Measurements from ENCODE around the gene AFAP1L1. TPM values are rescaled to one million over a fixed set of nuclear protein-coding genes. Genes with fewer than 3 reads are reported as not detected.

Gene AFAP1L1
- total and polyA plus RNA-seq, 2 of the 13 experiments (the other 11 are each of a cell fraction or from before 2014, with no cell fraction given), result 0.38 to 1.0 TPM

DNA sequence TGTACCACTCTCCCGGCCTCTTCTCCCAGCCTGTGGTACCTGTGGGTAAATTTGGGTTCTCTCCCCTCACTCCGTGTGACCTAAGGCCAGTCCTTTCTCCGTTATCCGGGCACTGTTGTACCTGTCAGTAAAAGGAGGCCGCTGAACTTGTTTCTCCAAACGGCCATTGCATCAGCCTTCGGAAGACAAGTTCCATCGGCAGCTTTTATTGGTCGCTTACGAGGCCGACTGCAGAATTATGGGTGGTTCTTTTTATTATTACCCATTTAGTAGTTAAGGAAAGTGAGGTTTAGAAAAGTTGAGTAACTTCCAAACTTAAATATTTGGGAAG lies 74.2 kb downstream of the AFAP1L1 start:
- BruUV-seq (replicated peaks), result TSS peak; percentile 64
- no peaks in the 10 kb centered on the region for H4K20me1 ChIP-seq (ENCODE audit: insufficient read depth, low read length)
- peak overlapping the region; percentile 91 for H3K9ac ChIP-seq (ENCODE audit: insufficient read depth, low read depth, low read length)
- CTCF ChIA-PET (ENCODE audit: low intra/inter-chr PET ratio, low total read pairs), result no interaction called here
- H3K4me3 ChIP-seq (replicated peaks in 1 of 3; ENCODE audit: insufficient read depth in 1 of 3, low read depth in 2 of 3, low read length in 3 of 3), result peak overlapping the region; percentile 85 to 98 (median 91)
- peaks cover 22% of the 10 kb centered on the region for H3K79me2 ChIP-seq (ENCODE audit: insufficient read depth, low read length)
- intact Hi-C loops (cut with micrococcal nuclease; ENCODE audit: unreplicated experiment), result loop anchor here (2.0 kb wide), 1 partner anchor 23 kb away; no protein-coding TSS in a partner anchor
- H3K4me2 ChIP-seq (ENCODE audit: low read depth, low read length), result peak overlapping the region; percentile 88
- no peak overlapping the region for H2AFZ ChIP-seq (ENCODE audit: low read length)
- H3K27ac ChIP-seq (ENCODE audit: extremely low read length, insufficient read depth, low read length), result peak overlapping the region; percentile 65
- in situ Hi-C loops (cut with HindIII; ENCODE audit: extremely low pct_ligation_motif_present, low pct_unique_long_range_greater_than_20kb), result no loop called here
- H3K4me1 ChIP-seq (ENCODE audit: insufficient read depth, low read length), result peaks cover 50% of the 10 kb centered on the region
- no peaks in the 10 kb centered on the region; a peak in 1 of 5 replicates for H3K27me3 ChIP-seq (ENCODE audit: control insufficient read depth in 1 of 2, insufficient read depth in 2 of 2, low read length in 2 of 2)
- no peak for FAIRE-seq
- POLR2A ChIA-PET, result interaction anchor here (0.6 to 6.7 kb wide), 7 partner anchors 8 to 206 kb away, joined by 3 to 93 read pairs (median 8); partner anchors contain the start of genes CSNK1A1 and PCYOX1L
- peaks cover 7 to 34% of the 10 kb centered on the region in 2 experiments for H3K36me3 ChIP-seq (replicated peaks in 1 of 2; ENCODE audit: control insufficient read depth in 1 of 2, insufficient read depth in 2 of 2, low read length in 2 of 2)
- DNase-seq (ENCODE audit: low spot score), result no peak
- no peaks in the 10 kb centered on the region for H3K9me3 ChIP-seq (ENCODE audit: low read length)
- ATAC-seq, result no peak; the same call in 2 of the 3 replicates
- 2% methylated on average over 11 of the region's 11 CpGs for WGBS (ENCODE audit: low lambda C conversion rate)
- TF ChIP-seq ZNF75D (CRISPR knock-in tag; IDR thresholded peaks at IDR 0.05; ENCODE audit: borderline replicate concordance), result no peak
- TF ChIP-seq ZNF724P (CRISPR knock-in tag; IDR thresholded peaks at IDR 0.05; ENCODE audit: borderline replicate concordance), result no peak
- no peak for TF ChIP-seq ZNF501 (CRISPR knock-in tag; IDR thresholded peaks at IDR 0.05)
- TF ChIP-seq, protein P1, sequence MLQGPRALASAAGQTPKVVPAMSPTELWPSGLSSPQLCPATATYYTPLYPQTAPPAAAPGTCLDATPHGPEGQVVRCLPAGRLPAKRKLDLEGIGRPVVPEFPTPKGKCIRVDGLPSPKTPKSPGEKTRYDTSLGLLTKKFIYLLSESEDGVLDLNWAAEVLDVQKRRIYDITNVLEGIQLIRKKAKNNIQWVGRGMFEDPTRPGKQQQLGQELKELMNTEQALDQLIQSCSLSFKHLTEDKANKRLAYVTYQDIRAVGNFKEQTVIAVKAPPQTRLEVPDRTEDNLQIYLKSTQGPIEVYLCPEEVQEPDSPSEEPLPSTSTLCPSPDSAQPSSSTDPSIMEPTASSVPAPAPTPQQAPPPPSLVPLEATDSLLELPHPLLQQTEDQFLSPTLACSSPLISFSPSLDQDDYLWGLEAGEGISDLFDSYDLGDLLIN (CRISPR knock-in tag; IDR thresholded peaks at IDR 0.05; ENCODE audit: borderline replicate concordance), result no peak
- peak; percentile 0; the same call in 1 of the 2 replicates for TF ChIP-seq SNAPC2 (CRISPR knock-in tag; IDR thresholded peaks at IDR 0.05)
- no peak for TF ChIP-seq DR1 (CRISPR knock-in tag; IDR thresholded peaks at IDR 0.05)
- no peak for TF ChIP-seq SMAD1 (CRISPR knock-in tag; IDR thresholded peaks at IDR 0.05; ENCODE audit: borderline replicate concordance, low read depth)
- TF ChIP-seq ZNF30 (CRISPR knock-in tag; IDR thresholded peaks at IDR 0.05), result no peak
- TF ChIP-seq, protein P2, sequence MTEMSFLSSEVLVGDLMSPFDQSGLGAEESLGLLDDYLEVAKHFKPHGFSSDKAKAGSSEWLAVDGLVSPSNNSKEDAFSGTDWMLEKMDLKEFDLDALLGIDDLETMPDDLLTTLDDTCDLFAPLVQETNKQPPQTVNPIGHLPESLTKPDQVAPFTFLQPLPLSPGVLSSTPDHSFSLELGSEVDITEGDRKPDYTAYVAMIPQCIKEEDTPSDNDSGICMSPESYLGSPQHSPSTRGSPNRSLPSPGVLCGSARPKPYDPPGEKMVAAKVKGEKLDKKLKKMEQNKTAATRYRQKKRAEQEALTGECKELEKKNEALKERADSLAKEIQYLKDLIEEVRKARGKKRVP (CRISPR knock-in tag; IDR thresholded peaks at IDR 0.05), result peak; percentile 62 to 89; a peak in 2 of 4 replicates
- TF ChIP-seq, protein P3, sequence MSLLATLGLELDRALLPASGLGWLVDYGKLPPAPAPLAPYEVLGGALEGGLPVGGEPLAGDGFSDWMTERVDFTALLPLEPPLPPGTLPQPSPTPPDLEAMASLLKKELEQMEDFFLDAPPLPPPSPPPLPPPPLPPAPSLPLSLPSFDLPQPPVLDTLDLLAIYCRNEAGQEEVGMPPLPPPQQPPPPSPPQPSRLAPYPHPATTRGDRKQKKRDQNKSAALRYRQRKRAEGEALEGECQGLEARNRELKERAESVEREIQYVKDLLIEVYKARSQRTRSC (CRISPR knock-in tag; IDR thresholded peaks at IDR 0.05; ENCODE audit: low read depth), result no peak
- no peak for TF ChIP-seq SNAI1 (CRISPR knock-in tag; IDR thresholded peaks at IDR 0.05; ENCODE audit: borderline replicate concordance)
- TF ChIP-seq MAFK (conservative IDR thresholded peaks at IDR 0.05 in 1 of 2, IDR thresholded peaks at IDR 0.05 in 1 of 2; ENCODE audit: low read length in 2 of 2), result no peak
- no peak for TF ChIP-seq WIZ (CRISPR knock-in tag; IDR thresholded peaks at IDR 0.05)
- TF ChIP-seq KLF6 (CRISPR knock-in tag; IDR thresholded peaks at IDR 0.05), result no peak
- no peak for TF ChIP-seq ZNF468 (CRISPR knock-in tag; IDR thresholded peaks at IDR 0.05)
- no peak for TF ChIP-seq SP2 (CRISPR knock-in tag; IDR thresholded peaks at IDR 0.05)
- TF ChIP-seq, protein P4, sequence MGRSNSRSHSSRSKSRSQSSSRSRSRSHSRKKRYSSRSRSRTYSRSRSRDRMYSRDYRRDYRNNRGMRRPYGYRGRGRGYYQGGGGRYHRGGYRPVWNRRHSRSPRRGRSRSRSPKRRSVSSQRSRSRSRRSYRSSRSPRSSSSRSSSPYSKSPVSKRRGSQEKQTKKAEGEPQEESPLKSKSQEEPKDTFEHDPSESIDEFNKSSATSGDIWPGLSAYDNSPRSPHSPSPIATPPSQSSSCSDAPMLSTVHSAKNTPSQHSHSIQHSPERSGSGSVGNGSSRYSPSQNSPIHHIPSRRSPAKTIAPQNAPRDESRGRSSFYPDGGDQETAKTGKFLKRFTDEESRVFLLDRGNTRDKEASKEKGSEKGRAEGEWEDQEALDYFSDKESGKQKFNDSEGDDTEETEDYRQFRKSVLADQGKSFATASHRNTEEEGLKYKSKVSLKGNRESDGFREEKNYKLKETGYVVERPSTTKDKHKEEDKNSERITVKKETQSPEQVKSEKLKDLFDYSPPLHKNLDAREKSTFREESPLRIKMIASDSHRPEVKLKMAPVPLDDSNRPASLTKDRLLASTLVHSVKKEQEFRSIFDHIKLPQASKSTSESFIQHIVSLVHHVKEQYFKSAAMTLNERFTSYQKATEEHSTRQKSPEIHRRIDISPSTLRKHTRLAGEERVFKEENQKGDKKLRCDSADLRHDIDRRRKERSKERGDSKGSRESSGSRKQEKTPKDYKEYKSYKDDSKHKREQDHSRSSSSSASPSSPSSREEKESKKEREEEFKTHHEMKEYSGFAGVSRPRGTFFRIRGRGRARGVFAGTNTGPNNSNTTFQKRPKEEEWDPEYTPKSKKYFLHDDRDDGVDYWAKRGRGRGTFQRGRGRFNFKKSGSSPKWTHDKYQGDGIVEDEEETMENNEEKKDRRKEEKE (IDR thresholded peaks at IDR 0.05), result no peak
- no peak for TF ChIP-seq YEATS4 (CRISPR knock-in tag; IDR thresholded peaks at IDR 0.05; ENCODE audit: borderline replicate concordance)
- TF ChIP-seq CEBPG (CRISPR knock-in tag; IDR thresholded peaks at IDR 0.05), result peak; percentile 72

Data from HepG2 (cell line).